Measurements from ENCODE around the gene PHF23. TPM values are rescaled to one million over a fixed set of nuclear protein-coding genes. Genes with fewer than 3 reads are reported as not detected.
A peak's percentile ranks its signal among the peaks of the same experiment; 100 is the strongest.

Gene PHF23
- total RNA-seq, 1 donor from 2014 or later: 34.6 TPM

DNA sequence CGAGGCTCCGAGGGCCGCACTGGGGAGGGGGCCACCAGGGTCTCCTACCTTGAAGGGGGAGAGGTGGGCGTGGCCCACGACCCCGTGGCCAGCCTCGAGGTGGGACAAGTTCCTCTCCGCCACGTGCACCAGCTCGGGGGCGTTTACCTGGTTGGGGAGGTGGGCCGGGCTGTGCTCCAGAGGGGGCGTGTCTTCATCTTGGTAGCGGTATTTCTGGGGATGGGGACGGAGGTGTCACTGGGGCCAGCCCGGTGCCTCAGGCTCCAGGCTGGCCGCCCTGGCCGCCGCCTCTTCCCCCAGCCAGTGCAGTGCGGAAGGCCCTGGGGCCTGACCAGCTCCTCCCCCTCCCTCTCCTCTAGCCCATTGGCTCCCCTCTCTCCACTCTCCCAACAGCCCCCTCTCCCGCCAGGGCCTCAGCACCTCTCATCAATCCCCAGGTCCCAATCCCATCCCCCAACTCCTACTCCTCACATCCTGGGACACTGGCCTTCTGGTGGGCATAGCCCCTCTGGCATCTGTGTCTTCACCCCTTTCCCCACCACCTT, 31.2 kb downstream of the PHF23 start:
- DNase-seq (ENCODE audit: low spot score in 2 of 2): no peak
- no peak for FAIRE-seq

GRCh38 chr17:7207120-7208001, 31.9 kb downstream of the PHF23 start:
- FAIRE-seq (no peak), DNase-seq (ENCODE audit: low spot score in 2 of 2) (no peak)

- no peak for DNase-seq (ENCODE audit: low spot score in 2 of 2)
- FAIRE-seq: no peak
Observed at GRCh38 chr17:7205561-7205960, 33.7 kb downstream of the PHF23 start.

- FAIRE-seq: no peak
- DNase-seq (ENCODE audit: low spot score in 2 of 2): peak; percentile 88 to 95
Observed at GRCh38 chr17:7204828-7205461, 34.3 kb downstream of the PHF23 start.

GRCh38 chr17:7204336-7204735, 34.9 kb downstream of the PHF23 start:
- FAIRE-seq (no peak), DNase-seq (ENCODE audit: low spot score in 2 of 2) (peak in 1 of 2 donors; percentile 46)

GRCh38 chr17:7203391-7203790, 35.9 kb downstream of the PHF23 start:
- DNase-seq (ENCODE audit: low spot score in 2 of 2): no peak
- no peak for FAIRE-seq

DNA sequence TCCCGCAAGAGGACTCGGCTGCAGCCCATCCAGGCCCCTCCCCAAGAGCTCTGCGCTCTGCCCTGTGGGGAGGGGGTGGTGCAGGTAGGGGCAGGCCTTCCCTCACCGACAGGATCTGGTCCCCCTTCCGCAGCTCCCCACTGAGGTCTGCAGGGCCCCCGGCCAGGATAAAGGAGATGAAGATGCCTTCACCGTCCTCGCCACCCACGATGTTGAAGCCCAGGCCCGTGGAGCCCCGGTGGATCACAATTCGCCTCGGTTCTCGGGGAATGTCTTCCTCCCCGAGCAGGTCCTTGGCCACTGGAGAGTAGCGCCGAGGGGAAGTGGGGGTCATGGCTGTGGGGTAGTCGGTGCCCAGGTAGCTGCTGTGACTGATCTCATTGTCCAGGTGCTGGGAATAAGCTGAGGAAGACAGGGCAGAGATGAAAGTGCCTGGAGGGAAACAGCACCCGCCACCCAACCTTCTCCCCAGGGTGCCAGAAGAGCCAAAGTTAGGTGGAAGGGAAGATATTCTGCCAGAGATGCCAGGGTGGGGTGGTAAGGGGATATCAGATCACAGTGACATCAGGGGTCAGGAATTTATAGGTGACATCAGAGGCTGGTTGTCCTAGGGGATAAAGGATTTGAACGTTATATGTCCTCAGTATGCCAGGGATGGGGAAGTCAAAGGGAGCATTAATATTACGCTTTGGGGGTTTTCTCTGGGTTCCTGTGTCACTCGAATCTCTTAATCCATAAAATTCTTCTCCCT, 42.4 kb downstream of the PHF23 start:
- DNase-seq (ENCODE audit: low spot score in 2 of 2) (no peak), FAIRE-seq (no peak)

- DNase-seq (ENCODE audit: low spot score in 2 of 2) (no peak), FAIRE-seq (no peak)
Observed at GRCh38 chr17:7195971-7196370, 43.3 kb downstream of the PHF23 start.

- FAIRE-seq (no peak), DNase-seq (ENCODE audit: low spot score in 2 of 2) (no peak)
Observed at GRCh38 chr17:7192271-7192937, 46.9 kb downstream of the PHF23 start.

DNA sequence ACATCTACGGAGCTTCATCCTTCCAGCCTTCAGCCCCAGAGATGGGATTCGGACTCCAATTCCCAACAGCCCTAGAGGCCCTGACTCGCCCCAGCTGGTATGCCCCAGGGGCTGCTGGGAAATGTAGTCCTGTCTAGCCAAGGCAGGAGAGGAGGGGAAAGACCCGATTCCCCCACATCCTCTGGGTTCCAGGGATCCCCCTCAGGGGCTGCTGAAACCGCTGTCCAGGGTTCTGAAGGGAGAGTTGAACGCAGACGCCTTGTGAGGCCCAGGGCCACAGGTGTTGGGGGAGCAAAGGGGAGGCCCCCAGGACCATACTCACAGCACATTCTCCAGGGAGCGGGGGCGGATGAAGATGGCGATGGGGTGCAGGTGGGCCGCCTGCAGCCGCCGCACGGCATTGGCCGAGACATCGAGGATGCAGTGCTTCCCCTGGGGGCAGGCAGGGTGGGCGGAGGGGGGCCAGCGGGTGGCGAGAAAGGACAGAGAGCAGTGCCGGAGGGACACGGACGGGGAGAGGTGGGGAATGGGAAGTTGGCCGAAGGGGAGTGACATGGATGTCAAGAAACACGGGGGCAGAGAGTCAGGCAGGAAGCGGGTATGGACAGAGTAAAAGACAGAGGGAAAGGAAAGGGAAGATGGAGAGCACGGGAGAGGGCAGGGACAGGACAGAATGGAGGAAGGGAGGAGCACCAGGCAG, 47.5 kb downstream of the PHF23 start:
- DNase-seq (ENCODE audit: low spot score in 2 of 2) (peak; percentile 59 to 66), FAIRE-seq (no peak)

DNA sequence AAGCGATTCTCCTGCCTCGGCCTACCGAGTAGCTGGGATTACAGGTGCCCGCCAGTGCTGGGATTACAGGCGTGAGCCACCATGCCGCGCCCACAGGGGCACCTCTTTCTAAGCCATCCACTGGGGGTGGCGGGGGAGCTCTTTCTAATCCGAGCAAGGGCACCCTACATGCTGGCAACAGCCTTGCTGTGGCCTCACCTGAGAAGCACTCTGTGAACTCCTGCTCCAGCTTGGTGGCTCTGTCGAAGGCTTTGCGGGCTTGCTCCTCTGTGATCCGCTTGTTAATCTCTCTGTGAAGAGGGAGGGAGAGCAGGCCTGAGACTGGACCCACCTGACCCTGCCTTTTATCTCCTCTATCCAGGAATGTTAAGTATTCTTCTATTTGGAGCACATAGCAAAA, 48.2 kb downstream of the PHF23 start:
- DNase-seq (ENCODE audit: low spot score in 2 of 2) (no peak), FAIRE-seq (no peak)

DNA sequence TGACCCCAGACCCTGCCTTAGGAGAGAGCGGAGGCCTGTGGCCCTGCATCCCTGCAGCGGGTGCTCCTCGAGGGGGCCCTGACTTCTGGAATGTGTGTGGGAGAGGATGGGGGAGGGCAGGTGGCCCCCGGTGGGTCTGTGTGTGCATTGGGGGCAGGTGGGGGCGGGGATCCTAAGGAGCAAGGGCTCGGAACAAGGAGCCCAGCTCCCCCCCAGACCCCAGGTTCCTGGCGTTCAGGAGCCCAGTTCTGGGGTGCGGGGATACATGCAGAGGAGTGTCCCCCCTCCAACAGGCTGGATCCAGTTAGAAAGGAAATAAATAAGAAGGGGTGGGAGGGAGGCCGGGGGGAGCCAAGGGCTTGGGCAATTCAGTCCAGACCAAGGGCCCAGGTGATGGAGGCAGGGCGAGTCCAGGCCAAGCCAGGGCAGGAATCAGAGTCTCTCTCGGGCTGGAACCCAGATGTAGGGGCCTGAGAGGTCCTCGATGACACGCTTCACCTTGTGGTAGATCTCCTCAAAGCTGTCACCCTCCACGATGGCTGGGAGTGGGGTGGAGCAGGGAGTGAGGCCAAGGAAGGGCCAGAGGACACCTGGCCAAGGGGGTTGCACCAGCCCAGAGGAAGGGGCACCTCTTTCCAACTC, 48.9 kb downstream of the PHF23 start:
- FAIRE-seq: no peak

GRCh38 chr17:7186241-7186640, 53.0 kb downstream of the PHF23 start:
- DNase-seq (ENCODE audit: low spot score in 2 of 2) (no peak), FAIRE-seq (no peak)

More for the DNA sequence above, 48.9 kb downstream of the PHF23 start:
- no peak for DNase-seq (ENCODE audit: low spot score in 2 of 2)

Small RNA genes within 50 kb of the gene (small RNA-seq; reads per million reads assigned to genes)
- gene AC120057.4 (not detected), gene MIR324 (7.2 reads per million, percentile 94 among the genes with 10 or more reads in this experiment), gene RF00019 (not detected)

Other genes with a start within 250 kb of the PHF23 start
- under 0.01 TPM for gene ALOX12, start 243.4 kb downstream of the PHF23 start, total RNA-seq
- gene RNASEK, start 226.8 kb downstream of the PHF23 start, total RNA-seq: 13.5 TPM
- 2.0 TPM for gene BCL6B, start 216.4 kb downstream of the PHF23 start, total RNA-seq
- gene SLC16A13, start 203.4 kb downstream of the PHF23 start, total RNA-seq: 0.82 TPM
- not detected for gene SLC16A11, start 195.4 kb downstream of the PHF23 start, total RNA-seq
- gene CLEC10A, start 159.2 kb downstream of the PHF23 start, total RNA-seq: not detected
- gene ASGR2, start 124.6 kb downstream of the PHF23 start, total RNA-seq: not detected
- gene ASGR1, start 60.1 kb downstream of the PHF23 start, total RNA-seq: 18.8 TPM
- 111 TPM for gene DLG4, start 19.6 kb downstream of the PHF23 start, total RNA-seq
- 65.6 TPM for gene ACADVL, start 19.5 kb downstream of the PHF23 start, total RNA-seq
- 53.4 TPM for gene DVL2, start 4.9 kb downstream of the PHF23 start, total RNA-seq
- 108 TPM for gene GABARAP, start 3.0 kb upstream of the PHF23 start, total RNA-seq
- 18.8 TPM for gene CTDNEP1, start 12.3 kb upstream of the PHF23 start, total RNA-seq
- gene ELP5, start 12.8 kb upstream of the PHF23 start, total RNA-seq: 26.9 TPM
- 0.82 TPM for gene CLDN7, start 23.0 kb upstream of the PHF23 start, total RNA-seq
- gene SLC2A4, start 42.3 kb upstream of the PHF23 start, total RNA-seq: under 0.01 TPM
- 1.2 TPM for gene YBX2, start 55.2 kb upstream of the PHF23 start, total RNA-seq
- gene EIF5A, start 68.2 kb upstream of the PHF23 start, total RNA-seq: 208 TPM
- gene GPS2, start 75.9 kb upstream of the PHF23 start, total RNA-seq: 35.5 TPM
- 44.8 TPM for gene NEURL4, start 89.9 kb upstream of the PHF23 start, total RNA-seq
- gene ACAP1, start 97.1 kb upstream of the PHF23 start, total RNA-seq: 0.41 TPM
- 3.3 TPM for gene KCTD11, start 112.7 kb upstream of the PHF23 start, total RNA-seq
- gene TMEM95, start 115.7 kb upstream of the PHF23 start, total RNA-seq: not detected
- 0.82 TPM for gene TNK1, start 141.6 kb upstream of the PHF23 start, total RNA-seq
- 10.6 TPM for gene PLSCR3, start 155.1 kb upstream of the PHF23 start, total RNA-seq
- gene TMEM256, start 164.6 kb upstream of the PHF23 start, total RNA-seq: 80.3 TPM
- 8.2 TPM for gene NLGN2, start 168.4 kb upstream of the PHF23 start, total RNA-seq
- gene SPEM1, start 180.9 kb upstream of the PHF23 start, total RNA-seq: not detected
- gene SPEM2, start 186.2 kb upstream of the PHF23 start, total RNA-seq: not detected
- gene SPEM3, start 189.4 kb upstream of the PHF23 start, total RNA-seq: not detected
- gene TMEM102, start 196.0 kb upstream of the PHF23 start, total RNA-seq: 2.0 TPM
- gene FGF11, start 200.1 kb upstream of the PHF23 start, total RNA-seq: 5.3 TPM
- gene CHRNB1, start 205.6 kb upstream of the PHF23 start, total RNA-seq: 16.7 TPM
- gene ZBTB4, start 240.2 kb upstream of the PHF23 start, total RNA-seq: 11.8 TPM
- not detected for gene SLC35G6, start 242.0 kb upstream of the PHF23 start, total RNA-seq
- gene POLR2A, start 244.9 kb upstream of the PHF23 start, total RNA-seq: 33.0 TPM